Fibroblast of the aortic adventitia (primary cell): ENCODE data around the gene DVL1. TPM values are rescaled to one million over a fixed set of nuclear protein-coding genes. Genes with fewer than 3 reads are reported as not detected.

ENCODE experiments used
- small RNA-seq: library from RNA; depleted of rRNA; stranded (forward); fragments of <200 nt; gene quantifications from one replicate; pipeline ENCODE3, GENCODE V24; 2012
- total RNA-seq: library from RNA; depleted of rRNA; stranded (reverse); fragments of >200 nt; gene quantifications from 2 replicates; pipeline ENCODE4 v1.2.3, GENCODE V29; 2012; ENCODE audit warnings: low replicate concordance

Gene DVL1
- total RNA-seq, 1 donor, result 89.0 TPM

Small RNA genes within 50 kb of the gene (small RNA-seq; reads per million reads assigned to genes)
- gene MIR6726, result not detected

Other genes with a start within 250 kb of the DVL1 start
- gene C1orf159, start 233.3 kb downstream of the DVL1 start, total RNA-seq, result 6.1 and 7.7 TPM in 2 replicates
- gene TTLL10, start 175.5 kb downstream of the DVL1 start, total RNA-seq, result not detected in 2 replicates
- not detected in 2 replicates for gene TNFRSF18, start 142.8 kb downstream of the DVL1 start, total RNA-seq
- 0.65 TPM in 1 of 2 replicates, not detected in the other for gene TNFRSF4, start 135.3 kb downstream of the DVL1 start, total RNA-seq
- gene SDF4, start 117.4 kb downstream of the DVL1 start, total RNA-seq, result 91.6 and 126 TPM in 2 replicates
- 24.7 and 37.1 TPM in 2 replicates for gene B3GALT6, start 117.2 kb downstream of the DVL1 start, total RNA-seq
- 0.65 and 1.4 TPM in 2 replicates for gene C1QTNF12, start 102.7 kb downstream of the DVL1 start, total RNA-seq
- gene UBE2J2, start 75.6 kb downstream of the DVL1 start, total RNA-seq, result 19.9 and 35.3 TPM in 2 replicates
- gene SCNN1D, start 69.0 kb downstream of the DVL1 start, total RNA-seq, result 0.54 and 0.74 TPM in 2 replicates
- gene ACAP3, start 41.5 kb downstream of the DVL1 start, total RNA-seq, result 43.2 and 106 TPM in 2 replicates
- gene PUSL1, start 40.8 kb downstream of the DVL1 start, total RNA-seq, result 21.3 and 25.9 TPM in 2 replicates
- gene INTS11, start 24.8 kb downstream of the DVL1 start, total RNA-seq, result 35.0 and 53.1 TPM in 2 replicates
- 9.4 and 17.7 TPM in 2 replicates for gene CPTP, start 24.6 kb downstream of the DVL1 start, total RNA-seq
- 0.09 and 0.57 TPM in 2 replicates for gene TAS1R3, start 18.1 kb downstream of the DVL1 start, total RNA-seq
- gene MXRA8, start 9.1 kb upstream of the DVL1 start, total RNA-seq, result 367 and 605 TPM in 2 replicates
- gene AURKAIP1, start 25.8 kb upstream of the DVL1 start, total RNA-seq, result 71.1 and 82.0 TPM in 2 replicates
- gene CCNL2, start 49.9 kb upstream of the DVL1 start, total RNA-seq, result 102 and 133 TPM in 2 replicates
- 104 and 123 TPM in 2 replicates for gene MRPL20, start 57.9 kb upstream of the DVL1 start, total RNA-seq
- 1.7 and 2.4 TPM in 2 replicates for gene ANKRD65, start 71.9 kb upstream of the DVL1 start, total RNA-seq
- gene VWA1, start 86.3 kb upstream of the DVL1 start, total RNA-seq, result 1.8 and 2.9 TPM in 2 replicates
- under 0.01 TPM in 1 of 2 replicates, not detected in the other for gene ATAD3C, start 100.3 kb upstream of the DVL1 start, total RNA-seq
- gene ATAD3B, start 122.3 kb upstream of the DVL1 start, total RNA-seq, result 5.2 and 15.7 TPM in 2 replicates
- gene ATAD3A, start 162.7 kb upstream of the DVL1 start, total RNA-seq, result 28.0 and 35.6 TPM in 2 replicates
- gene TMEM240, start 191.2 kb upstream of the DVL1 start, total RNA-seq, result 0.82 and 3.6 TPM in 2 replicates
- gene SSU72, start 225.4 kb upstream of the DVL1 start, total RNA-seq, result 42.8 and 78.2 TPM in 2 replicates